SK-N-MC (cell line): ENCODE data around the gene CD200.

Experiments
- DNase-seq: peaks from one replicate; pipeline ENCODE4 v3.0.0-alpha.2; 2011; ENCODE audit warnings: low read depth, low spot score
- H3K27ac ChIP-seq: fragments of 200-600 bp; sonication (generic); 2 replicates; pipeline ENCODE4 v1.5.1; 2016; ENCODE audit warnings: mixed run types
- H3K36me3 ChIP-seq: fragments of 200-600 bp; sonication (generic); 2 replicates; pipeline ENCODE4 v1.6.1; 2017; ENCODE audit warnings: antibody characterized with exemption, low read length, mixed read lengths; ENCODE audit not compliant: insufficient read depth
- H3K4me3 ChIP-seq: fragments of 200-600 bp; sonication (generic); 2 replicates; pipeline ENCODE4 v1.5.1; 2016
- H3K9ac ChIP-seq: fragments of 200-600 bp; sonication (generic); 2 replicates; pipeline ENCODE4 v1.8.0; 2017; ENCODE audit warnings: mixed run types, mixed read lengths; ENCODE audit not compliant: insufficient read length
- H3K9me3 ChIP-seq: fragments of 200-600 bp; sonication (generic); 2 replicates; pipeline ENCODE4 v1.6.1; 2017; ENCODE audit warnings: low read depth, mild to moderate bottlenecking, antibody characterized with exemption, low read length, moderate library complexity, mixed read lengths
- EZH2 ChIP-seq: fragments of 200-600 bp; sonication (generic); IDR thresholded peaks from one replicate; pipeline ENCODE4 v1.6.1; 2017; ENCODE audit warnings: antibody characterized with exemption
- FOXP2 ChIP-seq: optimal IDR thresholded peaks from 2 replicates; pipeline ENCODE3; 2011; ENCODE audit warnings: mild to moderate bottlenecking, moderate library complexity; ENCODE audit not compliant: insufficient read depth; ENCODE audit errors: extremely low read length, control extremely low read depth
- POLR2AphosphoS5 ChIP-seq: IDR thresholded peaks from 2 replicates; pipeline ENCODE4 v1.6.1; 2012; ENCODE audit warnings: mild to moderate bottlenecking, low read depth, low read length, borderline replicate concordance

CD200 gene

DNA sequence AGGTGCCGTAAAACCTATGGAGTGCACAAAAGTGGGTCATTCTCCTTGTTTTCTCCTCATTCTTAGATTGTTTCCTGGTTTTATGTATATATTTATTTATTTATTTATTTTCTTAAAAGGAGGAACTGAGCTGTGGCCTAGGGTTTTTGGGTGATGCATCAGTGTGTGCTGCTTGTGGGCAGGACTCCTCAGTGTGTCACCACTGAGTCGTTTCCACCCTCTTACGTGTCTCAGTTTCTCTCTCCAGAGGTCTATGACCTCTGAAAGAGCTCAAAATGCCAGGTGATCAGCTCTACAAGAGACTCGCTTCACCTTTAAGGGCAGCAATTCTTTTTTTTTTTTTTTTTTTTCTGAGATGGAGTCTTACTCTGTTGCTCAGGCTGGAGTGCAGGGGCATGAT, 72.9 kb downstream of the CD200 start:
- DNase-seq = no peak
- no peak for TF ChIP-seq POLR2AphosphoS5
- H3K9me3 ChIP-seq = no peaks in the 10 kb centered on the region
- no peak overlapping the region for H3K27ac ChIP-seq
- no peak overlapping the region for H3K9ac ChIP-seq
- H3K36me3 ChIP-seq = no peaks in the 10 kb centered on the region
- H3K4me3 ChIP-seq = no peak overlapping the region

DNA sequence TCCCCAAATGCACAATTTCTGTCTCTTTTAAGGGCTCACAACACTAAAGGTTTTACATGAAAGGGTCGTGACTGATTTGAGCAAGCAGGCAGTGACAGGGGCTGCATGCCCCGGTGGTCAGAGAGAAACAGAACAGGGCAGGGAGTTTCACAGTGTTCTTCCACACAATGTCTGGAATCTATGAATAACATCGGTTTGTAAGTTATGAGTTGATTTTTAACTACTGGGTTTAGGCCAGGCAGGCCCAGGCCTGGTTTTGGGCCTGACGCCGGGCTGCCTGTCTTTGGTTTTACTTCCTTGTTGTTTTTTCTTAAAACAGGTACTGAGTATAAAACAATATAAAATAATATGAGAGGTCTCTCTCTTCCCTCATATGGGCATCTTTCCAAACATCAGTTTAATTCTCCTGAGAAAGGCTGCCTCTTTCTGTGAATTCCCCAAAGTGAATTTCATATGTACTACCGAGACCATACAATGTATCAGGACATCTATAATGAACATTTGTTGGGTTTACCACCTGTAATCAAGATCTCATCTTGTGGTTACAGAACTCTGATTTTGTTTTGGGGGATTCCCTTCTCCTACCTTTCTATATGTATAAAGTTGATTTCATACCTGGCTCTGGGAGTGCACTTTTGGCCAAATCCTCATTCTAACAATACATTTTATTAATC, 74.4 kb downstream of the CD200 start:
- TF ChIP-seq POLR2AphosphoS5 (no peak), EZH2 (no peak), FOXP2 (no peak)
- no peak for DNase-seq
- Histone ChIP-seq H3K27ac (no peak overlapping the region), H3K9ac (no peak overlapping the region), H3K9me3 (no peaks in the 10 kb centered on the region), H3K4me3 (no peak overlapping the region), H3K36me3 (no peaks in the 10 kb centered on the region)

DNA sequence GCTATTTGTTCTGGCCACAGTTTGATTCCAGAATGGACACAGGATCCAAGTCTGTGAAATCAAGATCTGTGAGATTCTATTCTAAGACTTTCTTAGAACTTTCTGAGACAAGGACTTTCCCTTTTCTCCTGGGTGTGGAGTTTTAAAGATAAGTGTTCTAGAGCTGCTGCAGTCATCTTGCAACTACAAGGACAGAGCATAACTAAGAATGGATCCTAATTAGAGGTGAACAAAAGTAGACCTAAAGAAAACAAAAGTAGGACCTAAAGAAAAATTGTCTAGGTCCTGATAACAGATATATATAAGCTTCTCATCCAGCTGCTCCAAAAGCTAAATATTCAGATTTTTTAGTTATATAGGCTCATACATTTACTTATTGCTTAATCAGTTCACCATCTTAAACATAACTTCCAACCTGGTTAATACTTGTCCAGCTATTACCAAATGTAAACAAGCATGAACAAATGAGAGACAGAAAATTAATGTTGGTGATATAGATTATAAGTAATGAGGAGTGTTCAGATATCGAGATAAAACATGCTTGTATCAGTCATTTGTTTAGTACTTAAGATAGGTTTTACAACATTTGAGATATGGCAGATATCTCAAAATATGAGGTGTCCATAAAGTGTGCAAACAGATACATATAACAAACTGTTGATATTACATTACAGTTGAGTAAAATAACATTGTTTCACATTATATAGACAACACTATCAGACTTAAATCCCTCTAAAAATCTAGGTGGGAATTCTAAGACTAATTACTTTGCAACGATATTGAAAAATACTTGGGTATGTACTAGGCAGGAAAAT, 75.1 kb downstream of the CD200 start:
- Histone ChIP-seq H3K9ac (no peak overlapping the region), H3K27ac (no peak overlapping the region), H3K9me3 (no peaks in the 10 kb centered on the region), H3K36me3 (no peaks in the 10 kb centered on the region), H3K4me3 (no peak overlapping the region)
- no peak for DNase-seq
- no peak for TF ChIP-seq POLR2AphosphoS5
- TF ChIP-seq EZH2 = no peak
- TF ChIP-seq FOXP2 = no peak

DNA sequence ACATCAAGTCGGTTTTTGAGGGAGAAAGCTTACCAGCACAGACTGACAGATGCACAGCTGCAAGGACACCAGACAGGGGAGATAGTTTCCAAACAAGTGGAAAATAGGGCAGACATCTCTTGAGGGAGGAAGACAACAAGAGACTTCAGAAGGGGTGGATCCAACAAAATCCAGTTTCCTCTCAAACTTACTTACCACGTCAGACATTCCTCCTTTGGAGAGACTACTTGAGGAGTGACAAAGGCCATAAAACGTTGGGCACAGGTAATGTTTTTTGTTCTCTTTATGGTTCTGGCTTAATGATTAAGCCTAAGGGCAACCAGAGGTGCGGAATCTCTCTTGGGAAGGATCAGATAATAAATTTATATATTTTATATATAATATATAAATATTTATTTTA, 76.1 kb downstream of the CD200 start:
- H3K9ac ChIP-seq = no peak overlapping the region
- H3K36me3 ChIP-seq = no peaks in the 10 kb centered on the region
- no peak overlapping the region for H3K27ac ChIP-seq
- DNase-seq = no peak
- no peaks in the 10 kb centered on the region for H3K9me3 ChIP-seq
- no peak overlapping the region for H3K4me3 ChIP-seq
- TF ChIP-seq EZH2 (no peak), POLR2AphosphoS5 (no peak), FOXP2 (no peak)

DNA sequence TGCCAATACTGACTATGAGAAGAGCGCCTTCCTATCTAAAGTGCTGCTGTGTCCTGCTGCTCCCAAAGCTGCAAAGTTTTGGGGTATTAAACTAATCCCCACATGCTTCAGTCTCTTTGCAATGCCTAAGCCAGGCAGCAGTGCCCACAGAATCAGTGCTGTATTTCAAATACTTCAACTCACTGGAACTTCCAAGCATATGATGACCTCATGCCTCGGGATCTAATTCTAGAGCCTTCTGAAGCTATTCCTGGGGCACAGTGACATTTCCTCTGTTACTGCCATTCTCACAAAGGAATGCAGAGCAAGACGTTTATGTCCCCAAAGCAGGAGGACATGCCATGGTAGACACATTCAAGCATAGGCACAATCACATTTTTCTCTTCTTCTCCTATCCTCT, 78.5 kb downstream of the CD200 start:
- Histone ChIP-seq H3K4me3 (no peak overlapping the region), H3K9ac (no peak overlapping the region), H3K27ac (no peak overlapping the region), H3K9me3 (no peaks in the 10 kb centered on the region), H3K36me3 (no peaks in the 10 kb centered on the region)
- TF ChIP-seq FOXP2 = no peak
- TF ChIP-seq POLR2AphosphoS5 = no peak
- TF ChIP-seq EZH2 = no peak
- DNase-seq = no peak
